NCI-H1092 (cell line): ENCODE results near the gene FLNA.

Source experiments
- DNase-seq: peaks from one replicate; lab custom pipeline; 2025; lab: John Stamatoyannopoulos, UW

Gene FLNA

GRCh38 chrX:154334496-154334895 lies 39.9 kb downstream of the FLNA start:
- no peak for DNase-seq

- DNase-seq, result no peak
Measured at GRCh38 chrX:154333837-154334271, 40.6 kb downstream of the FLNA start.

GRCh38 chrX:154333116-154333515 lies 41.3 kb downstream of the FLNA start:
- DNase-seq, result no peak

- DNase-seq, result no peak
Measured at GRCh38 chrX:154332561-154332960, 41.9 kb downstream of the FLNA start.

- DNase-seq, result peak; percentile 17
Measured at GRCh38 chrX:154329294-154329693, 45.1 kb downstream of the FLNA start.

- DNase-seq, result no peak
Measured at GRCh38 chrX:154328646-154329045, 45.8 kb downstream of the FLNA start.

GRCh38 chrX:154327038-154327820 lies 47.2 kb downstream of the FLNA start:
- no peak for DNase-seq

- no peak for DNase-seq
Measured at GRCh38 chrX:154325541-154325940, 48.9 kb downstream of the FLNA start.

- DNase-seq, result no peak
Measured at GRCh38 chrX:154323537-154323936, 50.9 kb downstream of the FLNA start.

- DNase-seq, result no peak
Measured at GRCh38 chrX:154322890-154323289, 51.5 kb downstream of the FLNA start.

GRCh38 chrX:154321594-154321993 lies 52.8 kb downstream of the FLNA start:
- peak; percentile 18 for DNase-seq

- no peak for DNase-seq
Measured at GRCh38 chrX:154321152-154321551, 53.3 kb downstream of the FLNA start.

GRCh38 chrX:154320406-154320805 lies 54.0 kb downstream of the FLNA start:
- no peak for DNase-seq

- DNase-seq, result no peak
Measured at GRCh38 chrX:154317391-154317995, 56.9 kb downstream of the FLNA start.

GRCh38 chrX:154315416-154315815 lies 59.0 kb downstream of the FLNA start:
- DNase-seq, result no peak

- DNase-seq, result no peak
Measured at GRCh38 chrX:154313147-154313546, 61.3 kb downstream of the FLNA start.

GRCh38 chrX:154312116-154312515 lies 62.3 kb downstream of the FLNA start:
- no peak for DNase-seq

- DNase-seq, result no peak
Measured at GRCh38 chrX:154310616-154311536, 63.6 kb downstream of the FLNA start.

- DNase-seq, result no peak
Measured at GRCh38 chrX:154309041-154309775, 65.2 kb downstream of the FLNA start.

GRCh38 chrX:154308108-154308946 lies 66.1 kb downstream of the FLNA start:
- no peak for DNase-seq

- no peak for DNase-seq
Measured at GRCh38 chrX:154307202-154307601, 67.2 kb downstream of the FLNA start.
